GM12864 (cell line): ENCODE data around the gene WNT7B.

Experiments used
- DNase-seq: peaks from one replicate; pipeline ENCODE4 v3.0.0-alpha.2; 2011; ENCODE audit warnings: low read depth
- H3K4me3 ChIP-seq: 2 replicates; pipeline ENCODE4 v1.5.1; 2011; ENCODE audit warnings: mild to moderate bottlenecking, low read depth, low read length, control low read depth
- CTCF ChIP-seq: IDR thresholded peaks from 2 replicates; pipeline ENCODE4 v1.5.1; 2011; ENCODE audit warnings: low read depth, mild to moderate bottlenecking, moderate library complexity, low read length, control low read depth, inconsistent platforms; ENCODE audit errors: missing control alignments

The WNT7B gene

GRCh38 chr22:46003271-46004091, 26.5 kb upstream of the WNT7B start:
- no peak overlapping the region for H3K4me3 ChIP-seq
- no peak for TF ChIP-seq CTCF
- DNase-seq = no peak

GRCh38 chr22:46002757-46003270, 25.9 kb upstream of the WNT7B start:
- no peak overlapping the region for H3K4me3 ChIP-seq
- TF ChIP-seq CTCF = no peak

GRCh38 chr22:46001426-46002106, 24.6 kb upstream of the WNT7B start:
- H3K4me3 ChIP-seq = no peak overlapping the region
- no peak for TF ChIP-seq CTCF
- no peak for DNase-seq

More at GRCh38 chr22:46002757-46003270, 25.9 kb upstream of the WNT7B start:
- no peak for DNase-seq

GRCh38 chr22:46001046-46001425, 24.1 kb upstream of the WNT7B start:
- DNase-seq = no peak
- no peak for TF ChIP-seq CTCF
- no peak overlapping the region for H3K4me3 ChIP-seq

- TF ChIP-seq CTCF = no peak
- no peak for DNase-seq
- no peak overlapping the region for H3K4me3 ChIP-seq
Measured at GRCh38 chr22:46000081-46001027, 23.4 kb upstream of the WNT7B start.

GRCh38 chr22:45999379-45999971, 22.5 kb upstream of the WNT7B start:
- no peak for TF ChIP-seq CTCF
- DNase-seq = no peak
- H3K4me3 ChIP-seq = no peak overlapping the region
